ENCODE results near the gene FBN1. TPM values are rescaled to one million over a fixed set of nuclear protein-coding genes. Genes with fewer than 3 reads are reported as not detected.

The FBN1 gene
- total RNA-seq, 1 donor from 2014 or later = 102 TPM

- TF ChIP-seq CTCF (IDR thresholded peaks at IDR 0.05) = no peak
- TF ChIP-seq POLR2A (IDR thresholded peaks at IDR 0.05) = no peak
- TF ChIP-seq POLR2AphosphoS5 (IDR thresholded peaks at IDR 0.05; ENCODE audit: insufficient read depth in 1 of 2, low read depth in 1 of 2) = no peak
- H3K9me3 ChIP-seq = no peaks in the 10 kb centered on the region
- peaks cover 17% of the 10 kb centered on the region for H3K4me1 ChIP-seq
- no peak overlapping the region for H3K4me3 ChIP-seq
- no peaks in the 10 kb centered on the region for H3K36me3 ChIP-seq
- intact Hi-C loops (cut with DNase I) = no loop called here
- no peaks in the 10 kb centered on the region for H3K27me3 ChIP-seq
- H3K27ac ChIP-seq = no peak overlapping the region
- no peak for DNase-seq (ENCODE audit: extremely low spot score in 2 of 2)
Observed at GRCh38 chr15:48584090-48584811, 61.3 kb downstream of the FBN1 start.

- no peak overlapping the region for H3K4me3 ChIP-seq
- no peak for DNase-seq (ENCODE audit: extremely low spot score in 2 of 2)
- H3K27ac ChIP-seq = no peak overlapping the region
- TF ChIP-seq POLR2AphosphoS5 (IDR thresholded peaks at IDR 0.05; ENCODE audit: insufficient read depth in 1 of 2, low read depth in 1 of 2) (no peak), CTCF (IDR thresholded peaks at IDR 0.05) (no peak), POLR2A (IDR thresholded peaks at IDR 0.05) (no peak)
- no peaks in the 10 kb centered on the region for H3K27me3 ChIP-seq
- intact Hi-C loops (cut with DNase I) = no loop called here
- no peaks in the 10 kb centered on the region for H3K36me3 ChIP-seq
- no peaks in the 10 kb centered on the region for H3K9me3 ChIP-seq
- H3K4me1 ChIP-seq = peaks cover 20% of the 10 kb centered on the region
Observed at GRCh38 chr15:48582452-48583247, 62.9 kb downstream of the FBN1 start.

- no peak for DNase-seq (ENCODE audit: extremely low spot score in 2 of 2)
- no peak for TF ChIP-seq POLR2AphosphoS5 (IDR thresholded peaks at IDR 0.05; ENCODE audit: insufficient read depth in 1 of 2, low read depth in 1 of 2)
- no peak for TF ChIP-seq CTCF (IDR thresholded peaks at IDR 0.05)
- no peak for TF ChIP-seq POLR2A (IDR thresholded peaks at IDR 0.05)
- no peak overlapping the region for H3K4me3 ChIP-seq
- no peaks in the 10 kb centered on the region for H3K27me3 ChIP-seq
- H3K4me1 ChIP-seq = peaks cover 27% of the 10 kb centered on the region
- H3K9me3 ChIP-seq = no peaks in the 10 kb centered on the region
- no peak overlapping the region for H3K27ac ChIP-seq
- intact Hi-C loops (cut with DNase I) = no loop called here
- H3K36me3 ChIP-seq = no peaks in the 10 kb centered on the region
Observed at GRCh38 chr15:48581219-48581618, 64.3 kb downstream of the FBN1 start.

- Histone ChIP-seq H3K36me3 (no peaks in the 10 kb centered on the region), H3K4me3 (no peak overlapping the region), H3K9me3 (no peaks in the 10 kb centered on the region), H3K27me3 (no peaks in the 10 kb centered on the region), H3K4me1 (peaks cover 23% of the 10 kb centered on the region), H3K27ac (no peak overlapping the region)
- TF ChIP-seq CTCF (IDR thresholded peaks at IDR 0.05) = no peak
- no peak for TF ChIP-seq POLR2AphosphoS5 (IDR thresholded peaks at IDR 0.05; ENCODE audit: insufficient read depth in 1 of 2, low read depth in 1 of 2)
- no peak for TF ChIP-seq POLR2A (IDR thresholded peaks at IDR 0.05)
- intact Hi-C loops (cut with DNase I) = no loop called here
- no peak for DNase-seq (ENCODE audit: extremely low spot score in 2 of 2)
Observed at GRCh38 chr15:48580736-48581135, 64.8 kb downstream of the FBN1 start.

Measured in vagina (tissue), 2 donors.